ENCODE measurements around the gene MAP2K1.

The MAP2K1 gene

DNA sequence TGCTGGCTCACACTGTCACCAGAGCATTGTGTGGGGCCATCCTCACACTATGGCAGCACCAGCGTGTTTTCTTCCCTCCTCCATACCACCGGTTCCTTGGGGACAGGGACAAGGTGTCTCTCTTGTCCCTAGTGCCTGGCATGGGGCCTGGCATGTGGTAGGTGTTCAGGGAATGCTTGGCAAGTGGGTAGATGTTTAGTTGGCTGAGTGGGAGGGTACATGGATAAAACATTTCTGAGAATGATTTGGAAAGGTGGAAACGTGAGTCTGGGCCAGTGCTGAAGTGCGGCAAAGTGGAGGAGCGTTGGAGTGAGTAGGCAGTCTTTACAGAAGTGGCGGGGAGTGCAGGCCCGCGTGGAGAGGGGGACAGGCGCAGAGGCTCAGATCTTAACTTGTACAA lies 95.8 kb downstream of the MAP2K1 start:
- H3K27me3 ChIP-seq (ENCODE audit: control insufficient read depth in 5 of 5, insufficient read depth in 4 of 5, low read length in 5 of 5), result no peaks in the 10 kb centered on the region
- H3K4me3 ChIP-seq (ENCODE audit: low read depth in 1 of 5, low read length in 5 of 5), result no peak overlapping the region
- no peak overlapping the region for H3K9ac ChIP-seq (ENCODE audit: low read length in 5 of 5)
- no peaks in the 10 kb centered on the region for H3K9me3 ChIP-seq (ENCODE audit: control insufficient read depth in 5 of 5, low read length in 5 of 5)
- peaks cover 0 to 20% (median 3%) of the 10 kb centered on the region in 5 donors for H3K4me1 ChIP-seq (ENCODE audit: control insufficient read depth in 5 of 5, insufficient read depth in 5 of 5, low read length in 5 of 5)
- H3K36me3 ChIP-seq (ENCODE audit: control insufficient read depth in 5 of 5, insufficient read depth in 5 of 5, low read length in 5 of 5), result peaks cover 2 to 60% (median 41%) of the 10 kb centered on the region in 5 donors
- H3K27ac ChIP-seq (ENCODE audit: low read depth, low read length), result peak overlapping the region; percentile 73

DNA sequence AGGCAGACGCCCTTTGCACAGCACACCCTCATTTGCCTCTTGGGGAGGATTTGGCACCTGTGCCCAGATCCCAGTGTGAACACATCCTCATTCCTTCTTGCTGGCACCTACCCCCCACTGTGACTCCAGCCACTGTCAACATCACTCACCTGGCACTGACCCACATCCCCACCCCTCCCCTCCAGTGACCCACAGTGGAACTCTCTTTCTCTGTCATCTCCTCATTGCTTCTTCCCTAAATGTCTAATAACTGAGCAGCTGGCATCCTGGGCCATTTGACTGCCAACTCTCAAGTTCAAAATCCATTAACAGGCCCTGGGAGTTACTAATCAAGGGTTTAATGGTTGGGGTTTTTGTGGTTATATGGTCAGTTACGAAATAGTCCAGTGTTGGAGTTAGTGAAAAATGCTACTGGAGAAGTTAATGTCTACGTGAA lies 96.4 kb downstream of the MAP2K1 start:
- no peaks in the 10 kb centered on the region for H3K9me3 ChIP-seq (ENCODE audit: control insufficient read depth in 5 of 5, low read length in 5 of 5)
- H3K27ac ChIP-seq (ENCODE audit: low read depth, low read length), result peak overlapping the region; percentile 73
- H3K27me3 ChIP-seq (ENCODE audit: control insufficient read depth in 5 of 5, insufficient read depth in 4 of 5, low read length in 5 of 5), result no peaks in the 10 kb centered on the region
- peaks cover 2 to 62% (median 47%) of the 10 kb centered on the region in 5 donors for H3K36me3 ChIP-seq (ENCODE audit: control insufficient read depth in 5 of 5, insufficient read depth in 5 of 5, low read length in 5 of 5)
- no peak overlapping the region for H3K4me3 ChIP-seq (ENCODE audit: low read depth in 1 of 5, low read length in 5 of 5)
- peaks cover 0 to 20% (median 3%) of the 10 kb centered on the region in 5 donors for H3K4me1 ChIP-seq (ENCODE audit: control insufficient read depth in 5 of 5, insufficient read depth in 5 of 5, low read length in 5 of 5)
- no peak overlapping the region for H3K9ac ChIP-seq (ENCODE audit: low read length in 5 of 5)

DNA sequence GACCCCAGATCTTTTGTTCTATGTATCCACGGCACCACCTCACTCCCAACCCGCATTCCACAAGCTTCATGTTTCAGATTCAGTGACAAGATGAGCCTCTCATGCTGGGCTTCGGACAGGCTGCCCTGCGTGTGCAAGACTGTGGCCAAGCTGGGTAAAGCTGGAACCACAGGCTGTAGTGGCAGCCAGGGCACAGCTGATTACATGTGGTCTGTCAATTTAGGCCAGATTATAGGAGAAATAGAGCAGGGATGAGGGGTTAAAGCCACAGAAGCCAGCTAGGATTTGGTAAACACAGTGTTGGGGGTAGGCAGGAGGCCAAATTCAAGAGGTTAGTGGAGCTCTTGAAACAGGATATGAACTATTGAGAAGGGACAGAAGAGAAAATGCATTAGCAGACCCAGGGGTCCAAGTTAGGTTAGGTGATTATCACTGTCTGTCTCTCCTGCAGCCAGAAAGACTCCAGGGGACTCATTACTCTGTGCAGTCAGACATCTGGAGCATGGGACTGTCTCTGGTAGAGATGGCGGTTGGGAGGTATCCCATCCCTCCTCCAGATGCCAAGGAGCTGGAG lies 97.9 kb downstream of the MAP2K1 start:
- H3K27me3 ChIP-seq (ENCODE audit: control insufficient read depth in 5 of 5, insufficient read depth in 4 of 5, low read length in 5 of 5), result no peaks in the 10 kb centered on the region
- no peaks in the 10 kb centered on the region for H3K9me3 ChIP-seq (ENCODE audit: control insufficient read depth in 5 of 5, low read length in 5 of 5)
- no peak overlapping the region for H3K27ac ChIP-seq (ENCODE audit: low read depth, low read length)
- peaks cover 0 to 28% (median 12%) of the 10 kb centered on the region in 5 donors for H3K4me1 ChIP-seq (ENCODE audit: control insufficient read depth in 5 of 5, insufficient read depth in 5 of 5, low read length in 5 of 5)
- H3K36me3 ChIP-seq (ENCODE audit: control insufficient read depth in 5 of 5, insufficient read depth in 5 of 5, low read length in 5 of 5), result peaks cover 2 to 77% (median 61%) of the 10 kb centered on the region in 5 donors
- no peak overlapping the region for H3K9ac ChIP-seq (ENCODE audit: low read length in 5 of 5)
- H3K4me3 ChIP-seq (ENCODE audit: low read depth in 1 of 5, low read length in 5 of 5), result no peak overlapping the region

DNA sequence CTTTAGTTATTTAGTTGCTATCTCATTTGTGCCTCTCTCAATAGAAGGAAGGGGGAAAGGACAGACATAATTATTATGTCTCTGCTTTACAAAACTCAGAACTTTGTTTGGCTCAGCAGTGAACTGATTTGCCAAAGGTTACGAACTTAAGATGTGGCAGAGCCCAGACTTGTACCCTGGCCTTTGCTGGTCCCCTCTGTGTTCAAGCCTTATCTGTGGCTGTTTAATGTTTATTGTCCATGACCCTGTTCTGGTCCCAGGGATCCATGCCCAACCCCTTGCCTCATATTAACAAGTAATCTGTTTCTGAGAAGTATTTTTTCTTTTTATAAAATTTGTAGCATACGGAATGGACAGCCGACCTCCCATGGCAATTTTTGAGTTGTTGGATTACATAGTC lies 100.2 kb downstream of the MAP2K1 start:
- peaks cover 4 to 88% (median 76%) of the 10 kb centered on the region in 5 donors for H3K36me3 ChIP-seq (ENCODE audit: control insufficient read depth in 5 of 5, insufficient read depth in 5 of 5, low read length in 5 of 5)
- no peaks in the 10 kb centered on the region for H3K9me3 ChIP-seq (ENCODE audit: control insufficient read depth in 5 of 5, low read length in 5 of 5)
- H3K4me3 ChIP-seq (ENCODE audit: low read depth in 1 of 5, low read length in 5 of 5), result no peak overlapping the region
- H3K27ac ChIP-seq (ENCODE audit: low read depth, low read length), result no peak overlapping the region
- H3K9ac ChIP-seq (ENCODE audit: low read length in 5 of 5), result no peak overlapping the region
- no peaks in the 10 kb centered on the region for H3K27me3 ChIP-seq (ENCODE audit: control insufficient read depth in 5 of 5, insufficient read depth in 4 of 5, low read length in 5 of 5)
- H3K4me1 ChIP-seq (ENCODE audit: control insufficient read depth in 5 of 5, insufficient read depth in 5 of 5, low read length in 5 of 5), result peaks cover 0 to 28% (median 12%) of the 10 kb centered on the region in 5 donors

DNA sequence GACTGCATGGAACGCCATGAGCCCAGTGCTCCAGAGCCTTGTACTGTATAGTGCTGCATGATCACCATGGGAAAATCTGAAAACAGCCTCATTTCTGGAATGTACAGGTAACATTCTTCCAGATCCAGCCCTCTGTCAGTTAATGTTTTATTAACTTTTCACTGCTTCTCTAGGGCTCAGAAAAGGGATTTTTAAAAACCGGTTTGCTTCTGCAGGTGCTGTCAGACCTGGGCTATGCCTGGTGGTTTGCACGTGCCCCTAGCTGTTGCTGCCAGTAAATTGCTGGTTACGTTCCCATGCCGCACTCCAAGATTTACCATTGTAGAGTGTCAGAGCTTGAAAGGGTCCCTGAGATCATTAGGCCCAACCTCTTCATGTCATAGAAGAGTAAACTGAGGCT lies 101.8 kb downstream of the MAP2K1 start:
- no peak overlapping the region for H3K9ac ChIP-seq (ENCODE audit: low read length in 5 of 5)
- no peaks in the 10 kb centered on the region for H3K27me3 ChIP-seq (ENCODE audit: control insufficient read depth in 5 of 5, insufficient read depth in 4 of 5, low read length in 5 of 5)
- H3K9me3 ChIP-seq (ENCODE audit: control insufficient read depth in 5 of 5, low read length in 5 of 5), result no peaks in the 10 kb centered on the region
- H3K27ac ChIP-seq (ENCODE audit: low read depth, low read length), result no peak overlapping the region
- peaks cover 12 to 90% (median 74%) of the 10 kb centered on the region in 5 donors for H3K36me3 ChIP-seq (ENCODE audit: control insufficient read depth in 5 of 5, insufficient read depth in 5 of 5, low read length in 5 of 5)
- no peak overlapping the region for H3K4me3 ChIP-seq (ENCODE audit: low read depth in 1 of 5, low read length in 5 of 5)
- peaks cover 0 to 22% (median 12%) of the 10 kb centered on the region in 5 donors for H3K4me1 ChIP-seq (ENCODE audit: control insufficient read depth in 5 of 5, insufficient read depth in 5 of 5, low read length in 5 of 5)

DNA sequence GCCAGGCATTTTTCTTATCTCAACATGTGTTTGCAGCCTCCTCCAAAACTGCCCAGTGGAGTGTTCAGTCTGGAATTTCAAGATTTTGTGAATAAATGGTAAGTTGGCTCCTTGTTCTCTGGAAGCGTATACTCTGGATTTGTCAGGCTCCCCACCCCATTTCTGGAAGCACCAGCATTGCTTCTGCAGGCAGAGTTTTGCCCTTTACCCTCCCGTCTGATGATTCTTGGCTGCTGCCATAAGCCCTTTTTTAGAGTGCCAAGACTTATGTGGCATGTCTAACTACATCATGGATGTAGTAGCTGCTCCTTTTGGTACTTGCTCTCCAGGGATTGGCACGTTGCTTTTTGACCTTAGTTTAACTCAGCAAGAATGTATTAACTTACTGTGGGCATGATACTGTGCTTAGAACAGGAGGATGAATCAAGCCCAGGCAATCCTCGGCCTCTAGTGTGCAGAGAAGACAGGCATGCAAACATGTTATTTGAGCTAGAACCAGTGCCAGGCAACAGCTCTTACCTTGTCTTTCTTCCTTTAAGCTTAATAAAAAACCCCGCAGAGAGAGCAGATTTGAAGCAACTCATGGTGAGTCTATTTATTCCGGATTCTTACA lies 102.6 kb downstream of the MAP2K1 start:
- Histone ChIP-seq H3K4me1 (ENCODE audit: control insufficient read depth in 5 of 5, insufficient read depth in 5 of 5, low read length in 5 of 5) (peaks cover 0 to 16% (median 12%) of the 10 kb centered on the region in 5 donors), H3K27ac (ENCODE audit: low read depth, low read length) (no peak overlapping the region), H3K9me3 (ENCODE audit: control insufficient read depth in 5 of 5, low read length in 5 of 5) (no peaks in the 10 kb centered on the region), H3K27me3 (ENCODE audit: control insufficient read depth in 5 of 5, insufficient read depth in 4 of 5, low read length in 5 of 5) (no peaks in the 10 kb centered on the region), H3K9ac (ENCODE audit: low read length in 5 of 5) (no peak overlapping the region), H3K4me3 (ENCODE audit: low read depth in 1 of 5, low read length in 5 of 5) (no peak overlapping the region), H3K36me3 (ENCODE audit: control insufficient read depth in 5 of 5, insufficient read depth in 5 of 5, low read length in 5 of 5) (peaks cover 19 to 96% (median 80%) of the 10 kb centered on the region in 5 donors)

DNA sequence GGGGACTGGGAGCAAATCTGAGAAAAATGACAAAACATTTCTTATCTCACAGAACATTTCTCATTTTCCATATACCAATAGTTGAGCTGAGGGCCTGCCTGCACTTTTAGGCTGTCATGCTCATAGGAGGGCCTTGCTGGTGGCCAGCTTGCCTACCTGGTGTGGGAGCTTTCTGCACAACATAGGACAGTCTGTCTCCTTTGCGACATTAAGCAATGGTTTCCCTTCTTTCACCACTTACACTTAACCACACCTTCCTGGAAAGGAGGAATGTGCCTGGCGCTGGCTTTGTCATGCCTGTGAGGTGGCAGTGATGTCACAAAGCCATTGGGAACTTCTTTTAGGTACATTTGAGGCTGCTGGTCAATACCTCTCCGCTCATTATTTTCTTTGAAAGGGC lies 105.1 kb downstream of the MAP2K1 start:
- H3K36me3 ChIP-seq (ENCODE audit: control insufficient read depth in 5 of 5, insufficient read depth in 5 of 5, low read length in 5 of 5), result peaks cover 30 to 89% (median 76%) of the 10 kb centered on the region in 5 donors
- H3K9ac ChIP-seq (ENCODE audit: low read length in 5 of 5), result no peak overlapping the region
- peaks cover under 1 to 22% (median 13%) of the 10 kb centered on the region in 5 donors for H3K4me1 ChIP-seq (ENCODE audit: control insufficient read depth in 5 of 5, insufficient read depth in 5 of 5, low read length in 5 of 5)
- H3K4me3 ChIP-seq (ENCODE audit: low read depth in 1 of 5, low read length in 5 of 5), result no peak overlapping the region
- no peak overlapping the region for H3K27ac ChIP-seq (ENCODE audit: low read depth, low read length)
- H3K27me3 ChIP-seq (ENCODE audit: control insufficient read depth in 5 of 5, insufficient read depth in 4 of 5, low read length in 5 of 5), result no peaks in the 10 kb centered on the region
- no peaks in the 10 kb centered on the region for H3K9me3 ChIP-seq (ENCODE audit: control insufficient read depth in 5 of 5, low read length in 5 of 5)

DNA sequence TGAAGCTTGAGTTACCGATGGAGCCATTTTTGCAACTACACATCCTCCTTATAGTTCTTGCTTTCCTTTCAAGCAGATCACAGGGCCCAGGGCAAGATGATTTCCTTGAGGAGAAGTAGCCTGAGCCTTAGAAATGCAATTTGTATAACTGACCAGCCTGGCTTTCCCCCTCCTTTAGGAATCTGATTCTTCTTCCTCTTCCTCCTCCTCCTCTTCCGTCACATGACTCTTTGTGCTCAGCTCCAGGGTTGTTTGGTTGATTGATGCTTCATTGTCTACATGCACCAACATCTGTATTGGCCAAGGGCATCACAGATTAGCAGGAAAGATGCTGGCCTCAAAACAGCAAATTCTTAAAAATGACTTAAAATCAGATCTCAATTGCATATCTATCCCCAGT lies 107.5 kb downstream of the MAP2K1 start:
- H3K9ac ChIP-seq (ENCODE audit: low read length in 5 of 5), result no peak overlapping the region
- H3K36me3 ChIP-seq (ENCODE audit: control insufficient read depth in 5 of 5, insufficient read depth in 5 of 5, low read length in 5 of 5), result peaks cover 30 to 73% (median 64%) of the 10 kb centered on the region in 5 donors
- peaks cover 3 to 28% (median 22%) of the 10 kb centered on the region in 5 donors for H3K4me1 ChIP-seq (ENCODE audit: control insufficient read depth in 5 of 5, insufficient read depth in 5 of 5, low read length in 5 of 5)

DNA sequence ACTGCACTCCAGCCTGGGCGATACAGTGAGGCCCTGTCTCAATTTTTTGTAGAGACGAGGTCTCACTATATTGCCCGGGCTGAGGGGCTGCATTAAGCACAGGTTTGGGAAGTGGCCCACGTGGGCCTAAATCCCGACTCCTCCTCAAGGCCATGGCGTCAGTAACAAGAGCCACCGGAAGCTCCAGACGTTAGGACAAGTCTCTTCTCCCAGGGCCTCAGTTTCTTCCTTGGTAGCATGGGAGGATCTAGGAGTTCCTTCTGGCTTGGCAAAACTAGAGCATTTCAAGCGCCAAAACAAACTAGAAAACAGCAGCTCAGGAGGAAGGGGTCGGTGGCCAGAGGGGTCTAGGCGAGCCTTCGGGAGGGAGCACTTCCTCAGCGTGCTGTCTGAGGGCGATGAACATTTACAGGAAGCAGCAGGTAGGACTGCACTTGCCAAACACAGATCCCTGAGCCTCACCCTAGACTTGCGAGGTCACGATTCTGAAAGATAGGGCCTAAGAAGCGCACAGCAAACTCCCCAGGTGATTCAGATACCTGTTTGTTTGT lies 110.3 kb downstream of the MAP2K1 start:
- peaks cover 43 to 75% (median 64%) of the 10 kb centered on the region in 5 donors for H3K36me3 ChIP-seq (ENCODE audit: control insufficient read depth in 5 of 5, insufficient read depth in 5 of 5, low read length in 5 of 5)
- H3K27ac ChIP-seq (ENCODE audit: low read depth, low read length), result peak overlapping the region; percentile 93
- H3K27me3 ChIP-seq (ENCODE audit: control insufficient read depth in 5 of 5, insufficient read depth in 4 of 5, low read length in 5 of 5), result no peaks in the 10 kb centered on the region
- H3K9ac ChIP-seq (ENCODE audit: low read length in 5 of 5), result peak overlapping the region; percentile 92 to 99 (median 98)
- peaks cover 3 to 27% (median 22%) of the 10 kb centered on the region in 5 donors for H3K4me1 ChIP-seq (ENCODE audit: control insufficient read depth in 5 of 5, insufficient read depth in 5 of 5, low read length in 5 of 5)
- H3K4me3 ChIP-seq (ENCODE audit: low read depth in 1 of 5, low read length in 5 of 5), result peak overlapping the region; percentile 81 to 98 (median 97)
- no peaks in the 10 kb centered on the region for H3K9me3 ChIP-seq (ENCODE audit: control insufficient read depth in 5 of 5, low read length in 5 of 5)

More for the DNA sequence above, 107.5 kb downstream of the MAP2K1 start:
- no peaks in the 10 kb centered on the region for H3K27me3 ChIP-seq (ENCODE audit: control insufficient read depth in 5 of 5, insufficient read depth in 4 of 5, low read length in 5 of 5)
- no peak overlapping the region for H3K27ac ChIP-seq (ENCODE audit: low read depth, low read length)
- no peaks in the 10 kb centered on the region for H3K9me3 ChIP-seq (ENCODE audit: control insufficient read depth in 5 of 5, low read length in 5 of 5)
- no peak overlapping the region for H3K4me3 ChIP-seq (ENCODE audit: low read depth in 1 of 5, low read length in 5 of 5)
